DMS153 treated with DMSO at 0.1 percent for 48 hours (cell line): ENCODE measurements around the gene ENTHD1.

Experiments used
- DNase-seq: peaks from one replicate; lab custom pipeline; 2025; ENCODE audit not compliant: unreplicated experiment; lab: John Stamatoyannopoulos, UW

ENTHD1 gene

DNA sequence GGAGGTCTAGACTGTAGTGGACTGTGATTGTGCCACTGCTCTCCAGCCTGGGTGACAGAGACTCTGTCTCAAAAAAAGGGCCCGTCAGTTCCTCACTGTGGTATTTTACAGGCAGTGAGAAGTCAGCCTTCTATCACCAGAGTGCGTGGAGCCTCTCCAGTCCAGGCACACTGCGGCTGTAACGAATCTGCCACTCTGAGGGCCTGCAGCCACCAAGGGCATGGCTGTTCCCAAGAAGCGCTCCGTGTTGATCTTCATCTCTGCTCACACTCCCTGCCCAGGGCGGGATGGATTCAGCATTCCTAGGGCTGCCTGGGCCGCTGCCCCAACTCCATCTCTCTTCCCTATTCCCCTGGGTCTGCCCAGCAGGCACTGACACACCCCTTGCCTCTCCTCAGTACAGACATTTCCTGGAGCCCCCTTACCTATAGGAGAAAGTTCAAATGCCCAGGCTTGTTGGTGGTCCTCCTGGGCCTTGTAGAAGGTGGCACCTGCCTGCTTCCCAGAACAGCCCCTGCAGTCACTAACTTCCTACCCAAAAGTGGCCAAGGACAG, 174.6 kb downstream of the ENTHD1 start:
- no peak for DNase-seq

- no peak for DNase-seq
Measured at GRCh38 chr22:39718206-39718605, 175.4 kb downstream of the ENTHD1 start.

- DNase-seq = no peak
Measured at GRCh38 chr22:39717099-39717498, 176.5 kb downstream of the ENTHD1 start.

- no peak for DNase-seq
Measured at GRCh38 chr22:39716534-39716933, 177.0 kb downstream of the ENTHD1 start.

- DNase-seq = no peak
Measured at GRCh38 chr22:39715778-39716495, 177.6 kb downstream of the ENTHD1 start.

GRCh38 chr22:39714321-39714720, 179.2 kb downstream of the ENTHD1 start:
- DNase-seq = no peak

DNA sequence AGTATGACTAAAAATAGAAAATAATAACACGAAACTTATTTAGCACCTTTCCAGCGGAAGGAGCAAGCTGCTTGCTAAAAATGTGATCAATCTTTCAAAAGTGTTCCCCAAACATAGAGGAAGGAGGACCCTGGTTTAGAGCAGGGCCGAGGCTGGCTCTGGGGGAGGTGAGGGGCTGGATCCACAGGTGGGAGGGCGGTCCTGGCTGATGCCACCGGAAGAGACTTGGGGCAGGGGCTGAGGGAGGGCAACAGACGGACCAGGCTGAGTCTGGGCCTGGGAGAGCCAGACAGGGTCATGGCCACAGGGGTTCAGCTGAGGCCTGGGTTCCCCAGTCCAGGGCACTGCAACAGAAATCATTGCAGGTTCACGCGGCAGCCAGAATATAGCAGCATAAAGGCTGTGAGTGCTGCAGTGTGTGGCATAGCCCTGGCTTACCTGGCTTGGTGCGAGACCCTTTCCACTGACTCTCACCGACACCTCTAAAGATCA, 179.7 kb downstream of the ENTHD1 start:
- DNase-seq = no peak

GRCh38 chr22:39712751-39713525, 180.6 kb downstream of the ENTHD1 start:
- DNase-seq = no peak

DNA sequence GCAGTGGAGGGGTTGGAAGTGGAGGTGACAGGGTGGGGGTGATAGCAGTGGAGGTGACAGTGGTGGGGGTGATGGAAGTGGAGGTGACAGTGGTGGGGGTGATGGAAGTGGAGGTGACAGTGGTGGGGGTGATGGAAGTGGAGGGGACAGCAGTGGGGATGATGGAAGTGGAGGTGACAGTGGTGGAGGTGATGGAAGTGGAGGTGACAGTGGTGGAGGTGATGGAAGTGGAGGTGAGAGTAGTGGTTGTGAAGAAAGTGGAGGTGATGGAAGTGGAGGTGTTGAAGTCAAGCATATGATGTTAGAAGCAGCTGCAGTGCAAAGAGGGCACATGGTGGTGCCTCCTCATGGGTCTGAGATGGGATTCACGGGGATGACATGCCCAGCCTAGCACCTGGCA, 181.5 kb downstream of the ENTHD1 start:
- no peak for DNase-seq

- DNase-seq = no peak
Measured at GRCh38 chr22:39710380-39711150, 183.0 kb downstream of the ENTHD1 start.

DNA sequence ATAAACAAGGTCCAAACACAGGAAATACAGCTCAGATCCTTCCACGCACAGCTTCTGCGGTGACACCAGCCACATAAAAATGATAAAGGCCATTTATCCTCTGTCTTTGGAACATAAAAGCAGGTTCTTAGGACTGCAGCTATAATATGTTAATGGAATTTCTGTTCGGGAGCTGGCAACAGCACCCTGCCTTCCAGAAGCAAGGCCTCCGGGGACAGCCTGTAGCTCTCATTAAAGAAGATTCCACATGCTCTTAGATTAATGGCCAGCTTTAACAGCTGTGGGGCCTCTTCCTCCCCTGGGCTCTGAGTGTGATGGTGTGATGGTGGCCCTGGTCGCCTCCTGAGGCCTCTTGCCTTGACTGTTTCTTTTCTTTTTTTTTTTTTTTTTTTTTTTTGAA, 185.7 kb downstream of the ENTHD1 start:
- no peak for DNase-seq

GRCh38 chr22:39707351-39707750, 186.2 kb downstream of the ENTHD1 start:
- DNase-seq = no peak

- no peak for DNase-seq
Measured at GRCh38 chr22:39706376-39707140, 187.0 kb downstream of the ENTHD1 start.

GRCh38 chr22:39705386-39705785, 188.2 kb downstream of the ENTHD1 start:
- no peak for DNase-seq

- DNase-seq = no peak
Measured at GRCh38 chr22:39703928-39704639, 189.5 kb downstream of the ENTHD1 start.

DNA sequence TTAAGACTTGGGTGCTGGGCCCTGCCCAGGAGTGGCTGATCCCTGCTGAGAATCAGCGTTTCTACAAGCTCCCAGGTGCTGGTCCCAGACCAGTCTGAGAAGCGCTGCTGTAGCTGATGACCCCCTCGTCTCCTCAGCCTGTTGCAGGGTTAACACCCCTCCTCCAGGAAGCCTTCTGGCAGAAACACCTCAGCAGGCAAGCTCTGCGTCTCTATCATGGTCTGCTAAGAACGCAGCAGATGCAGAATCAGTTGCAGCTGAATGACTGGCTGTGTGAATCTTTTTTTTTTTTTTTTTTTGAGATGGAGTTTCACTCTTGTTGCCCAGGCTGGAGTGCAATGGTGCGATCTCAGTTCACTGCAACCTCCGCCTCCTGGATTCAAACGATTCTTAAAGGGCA, 190.5 kb downstream of the ENTHD1 start:
- no peak for DNase-seq

- no peak for DNase-seq
Measured at GRCh38 chr22:39700565-39700964, 193.0 kb downstream of the ENTHD1 start.

DNA sequence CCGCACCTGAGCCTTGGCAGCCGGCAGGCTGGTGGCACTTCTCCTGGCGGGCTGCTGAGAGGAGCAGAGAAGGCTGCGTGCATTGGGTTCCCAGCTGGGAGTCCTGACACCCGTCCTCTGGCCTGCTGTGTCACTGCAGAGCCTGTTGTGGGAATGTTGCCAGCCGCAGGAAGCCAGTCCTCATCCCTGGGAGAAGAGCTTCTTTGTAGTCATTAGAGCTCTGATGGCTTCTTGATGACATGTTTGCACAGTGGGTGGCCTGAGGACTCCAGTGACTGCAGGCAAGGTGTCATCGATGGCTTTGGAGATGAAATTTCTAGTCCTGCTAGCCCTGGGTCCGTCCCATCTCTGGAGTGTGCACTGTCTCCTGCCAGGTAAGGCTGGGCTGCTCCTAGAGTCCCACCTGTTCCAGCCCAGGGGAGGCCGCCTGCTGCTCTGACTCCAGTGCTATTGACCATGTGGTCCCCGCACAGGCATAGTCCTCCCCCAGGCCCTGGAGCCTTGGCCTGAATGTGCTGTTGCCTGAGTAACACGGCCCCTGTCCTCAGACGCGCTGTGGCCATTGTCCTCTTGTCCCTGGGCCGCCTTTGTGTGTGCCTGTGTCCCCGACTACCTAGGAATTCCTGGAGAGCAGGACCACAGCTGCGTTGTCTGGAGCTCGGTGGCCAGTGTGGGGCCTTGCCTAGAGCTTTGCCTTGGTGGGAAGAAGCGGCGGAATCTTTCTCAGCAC, 193.8 kb downstream of the ENTHD1 start:
- DNase-seq = peak; percentile 53

DNA sequence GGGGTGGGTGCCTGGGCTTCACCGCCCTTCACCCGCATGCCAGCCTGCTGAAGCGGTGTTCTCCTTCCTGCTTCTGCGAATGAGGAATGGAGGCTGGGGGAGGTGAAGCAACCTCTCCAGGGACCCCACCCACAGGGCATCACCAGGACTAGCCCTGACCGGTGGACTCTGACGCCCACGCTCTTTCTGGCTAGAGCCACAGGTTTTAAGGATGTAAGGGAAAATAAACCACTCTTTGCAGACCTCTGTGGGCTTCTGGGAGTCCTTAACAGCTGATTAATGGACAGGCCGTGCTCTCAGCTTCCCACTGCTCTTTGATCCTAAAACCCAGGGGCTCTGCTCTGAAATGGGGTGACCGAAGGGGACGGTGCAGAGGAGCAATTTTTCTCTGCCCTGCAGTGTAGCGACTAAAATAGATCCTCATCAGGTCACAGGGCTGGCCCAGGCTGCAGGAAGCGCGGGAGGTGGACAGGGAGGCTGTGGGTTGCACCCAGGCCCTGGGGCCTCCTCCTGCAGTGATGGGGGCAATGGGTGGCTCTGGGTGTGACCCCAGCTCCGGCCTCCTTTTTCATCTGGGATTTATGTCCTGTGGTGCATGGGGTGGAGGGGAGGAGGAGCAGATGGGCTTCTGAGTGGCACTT, 195.7 kb downstream of the ENTHD1 start:
- no peak for DNase-seq
